Putamen (tissue), 1 donor: ENCODE data around the gene BST1.

Experiments used
- DNase-seq: peaks from one replicate; pipeline ENCODE4 v3.0.0-alpha.2; 2016; ENCODE audit warnings: low spot score

BST1 gene

GRCh38 chr4:15779809-15780208 lies 76.9 kb downstream of the BST1 start:
- DNase-seq, result no peak

- DNase-seq, result no peak
Measured at GRCh38 chr4:15781427-15782095, 78.7 kb downstream of the BST1 start.
